Measurements from ENCODE around the gene CACNA1D. TPM values are rescaled to one million over a fixed set of nuclear protein-coding genes. Genes with fewer than 3 reads are reported as not detected.

The CACNA1D gene
- total RNA-seq, 1 experiment from 2014 or later, result 1.1 TPM

DNA sequence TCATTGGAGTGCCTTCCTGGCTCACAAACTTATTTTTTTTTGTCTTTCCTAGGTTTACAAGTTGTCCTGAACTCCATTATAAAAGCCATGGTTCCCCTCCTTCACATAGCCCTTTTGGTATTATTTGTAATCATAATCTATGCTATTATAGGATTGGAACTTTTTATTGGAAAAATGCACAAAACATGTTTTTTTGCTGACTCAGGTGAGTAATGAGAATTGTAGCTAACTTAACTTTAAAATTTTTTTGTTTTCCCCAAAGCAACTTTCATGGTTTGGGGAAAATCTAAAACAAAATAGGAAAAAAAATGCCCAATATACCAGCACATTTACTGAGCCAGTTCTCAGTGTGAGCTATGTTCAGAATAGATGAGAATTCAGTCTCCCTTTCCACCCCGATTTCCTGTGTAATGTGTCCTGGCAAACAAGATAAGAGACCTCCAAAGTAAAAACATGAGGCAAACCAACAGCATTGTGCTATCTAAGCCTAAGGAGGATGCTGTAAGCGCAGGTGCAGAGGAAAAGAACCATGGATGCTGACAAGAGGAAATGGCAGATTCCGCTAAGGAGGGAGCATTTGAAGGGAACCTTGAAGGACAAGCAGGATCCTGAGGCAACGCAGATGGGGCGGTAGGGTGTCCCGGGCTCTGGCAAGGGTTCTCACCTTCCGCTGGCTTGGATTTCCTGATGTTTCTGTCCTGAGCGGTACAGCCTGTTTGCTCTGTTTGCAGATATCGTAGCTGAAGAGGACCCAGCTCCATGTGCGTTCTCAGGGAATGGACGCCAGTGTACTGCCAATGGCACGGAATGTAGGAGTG, 171.4 kb downstream of the CACNA1D start:
- Histone ChIP-seq H3K27ac (ENCODE audit: low read depth, low read length) (no peak overlapping the region), H3K9me2 (ENCODE audit: insufficient read depth) (no peaks in the 10 kb centered on the region), H3K36me3 (ENCODE audit: control insufficient read depth in 1 of 2, insufficient read depth in 2 of 2, low read length in 2 of 2) (no peaks in the 10 kb centered on the region), H3K27me3 (ENCODE audit: insufficient read depth, low read length) (no peaks in the 10 kb centered on the region), H3K4me3 (replicated peaks in 1 of 2; ENCODE audit: low read depth in 1 of 2, low read length in 2 of 2) (no peak overlapping the region), H3K9ac (ENCODE audit: low read length) (no peak overlapping the region), H3K4me2 (ENCODE audit: low read length) (no peak overlapping the region), H4K20me1 (ENCODE audit: insufficient read depth) (no peaks in the 10 kb centered on the region), H2AFZ (ENCODE audit: low read depth, low read length, poor library complexity, severe bottlenecking) (no peak overlapping the region), H3K9me3 (ENCODE audit: control insufficient read depth in 1 of 2, insufficient read depth in 1 of 2, low read depth in 1 of 2, low read length in 2 of 2) (no peaks in the 10 kb centered on the region), H3K79me2 (ENCODE audit: insufficient read depth, low read length) (no peaks in the 10 kb centered on the region), H3K4me1 (ENCODE audit: control insufficient read depth in 1 of 2, insufficient read depth in 2 of 2, low read length in 2 of 2) (no peaks in the 10 kb centered on the region)
- CTCF ChIA-PET, result no interaction called here
- POLR2A ChIA-PET, result no interaction called here
- intact Hi-C loops (cut with micrococcal nuclease), result no loop called here
- BruUV-seq (replicated peaks), result no TSS peak
- no peak for DNase-seq (ENCODE audit: low read depth, low spot score)
- TF ChIP-seq FOSL1 (IDR thresholded peaks at IDR 0.05; ENCODE audit: low read depth) (no peak), SP1 (IDR thresholded peaks at IDR 0.05; ENCODE audit: low read depth) (no peak), SIN3A (IDR thresholded peaks at IDR 0.05; ENCODE audit: low read depth) (no peak), EZH2 (IDR thresholded peaks at IDR 0.05) (no peak), SRF (IDR thresholded peaks at IDR 0.05; ENCODE audit: low read depth) (no peak)
- RAD21 ChIA-PET (ENCODE audit: low non-redundant PET in 1 of 2, low total read pairs in 2 of 2, uncharacterized antibody in 2 of 2, unreplicated experiment in 2 of 2), result no interaction called here
- ATAC-seq, result no peak

DNA sequence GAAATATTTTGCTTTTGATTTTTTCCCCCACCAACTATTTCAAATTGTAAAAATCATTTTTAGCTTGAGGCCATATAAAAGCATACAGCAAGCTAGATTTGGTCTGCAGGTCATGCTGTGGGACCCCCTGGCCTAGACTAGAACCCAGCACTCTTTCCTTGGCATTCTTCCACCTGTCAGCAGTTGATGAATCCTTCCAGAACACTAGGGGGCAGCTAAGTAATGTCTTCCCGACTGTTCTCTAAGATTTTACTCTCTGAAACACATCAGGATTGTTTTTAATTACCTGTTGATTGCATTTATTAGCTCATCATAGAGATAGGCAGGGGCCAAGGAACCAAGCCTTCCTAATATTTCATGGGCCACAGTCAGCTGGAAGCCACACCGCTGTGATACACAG, 174.5 kb downstream of the CACNA1D start:
- intact Hi-C loops (cut with micrococcal nuclease), result no loop called here
- POLR2A ChIA-PET, result no interaction called here
- H3K36me3 ChIP-seq (ENCODE audit: control insufficient read depth in 1 of 2, insufficient read depth in 2 of 2, low read length in 2 of 2), result no peaks in the 10 kb centered on the region
- TF ChIP-seq ZFX (IDR thresholded peaks at IDR 0.05) (no peak), SRF (IDR thresholded peaks at IDR 0.05; ENCODE audit: low read depth) (no peak), CEBPB (IDR thresholded peaks at IDR 0.05; ENCODE audit: low read depth) (no peak), ELF1 (IDR thresholded peaks at IDR 0.05; ENCODE audit: borderline replicate concordance, low read depth) (no peak), CBX3 (IDR thresholded peaks at IDR 0.05; ENCODE audit: low read depth) (no peak), EGR1 (IDR thresholded peaks at IDR 0.05; ENCODE audit: low read depth) (no peak)
- TF ChIP-seq, protein P1, sequence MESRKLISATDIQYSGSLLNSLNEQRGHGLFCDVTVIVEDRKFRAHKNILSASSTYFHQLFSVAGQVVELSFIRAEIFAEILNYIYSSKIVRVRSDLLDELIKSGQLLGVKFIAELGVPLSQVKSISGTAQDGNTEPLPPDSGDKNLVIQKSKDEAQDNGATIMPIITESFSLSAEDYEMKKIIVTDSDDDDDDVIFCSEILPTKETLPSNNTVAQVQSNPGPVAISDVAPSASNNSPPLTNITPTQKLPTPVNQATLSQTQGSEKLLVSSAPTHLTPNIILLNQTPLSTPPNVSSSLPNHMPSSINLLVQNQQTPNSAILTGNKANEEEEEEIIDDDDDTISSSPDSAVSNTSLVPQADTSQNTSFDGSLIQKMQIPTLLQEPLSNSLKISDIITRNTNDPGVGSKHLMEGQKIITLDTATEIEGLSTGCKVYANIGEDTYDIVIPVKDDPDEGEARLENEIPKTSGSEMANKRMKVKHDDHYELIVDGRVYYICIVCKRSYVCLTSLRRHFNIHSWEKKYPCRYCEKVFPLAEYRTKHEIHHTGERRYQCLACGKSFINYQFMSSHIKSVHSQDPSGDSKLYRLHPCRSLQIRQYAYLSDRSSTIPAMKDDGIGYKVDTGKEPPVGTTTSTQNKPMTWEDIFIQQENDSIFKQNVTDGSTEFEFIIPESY (IDR thresholded peaks at IDR 0.05; ENCODE audit: extremely low read depth, insufficient replicate concordance, low read length), result no peak
- TF ChIP-seq, protein P2, sequence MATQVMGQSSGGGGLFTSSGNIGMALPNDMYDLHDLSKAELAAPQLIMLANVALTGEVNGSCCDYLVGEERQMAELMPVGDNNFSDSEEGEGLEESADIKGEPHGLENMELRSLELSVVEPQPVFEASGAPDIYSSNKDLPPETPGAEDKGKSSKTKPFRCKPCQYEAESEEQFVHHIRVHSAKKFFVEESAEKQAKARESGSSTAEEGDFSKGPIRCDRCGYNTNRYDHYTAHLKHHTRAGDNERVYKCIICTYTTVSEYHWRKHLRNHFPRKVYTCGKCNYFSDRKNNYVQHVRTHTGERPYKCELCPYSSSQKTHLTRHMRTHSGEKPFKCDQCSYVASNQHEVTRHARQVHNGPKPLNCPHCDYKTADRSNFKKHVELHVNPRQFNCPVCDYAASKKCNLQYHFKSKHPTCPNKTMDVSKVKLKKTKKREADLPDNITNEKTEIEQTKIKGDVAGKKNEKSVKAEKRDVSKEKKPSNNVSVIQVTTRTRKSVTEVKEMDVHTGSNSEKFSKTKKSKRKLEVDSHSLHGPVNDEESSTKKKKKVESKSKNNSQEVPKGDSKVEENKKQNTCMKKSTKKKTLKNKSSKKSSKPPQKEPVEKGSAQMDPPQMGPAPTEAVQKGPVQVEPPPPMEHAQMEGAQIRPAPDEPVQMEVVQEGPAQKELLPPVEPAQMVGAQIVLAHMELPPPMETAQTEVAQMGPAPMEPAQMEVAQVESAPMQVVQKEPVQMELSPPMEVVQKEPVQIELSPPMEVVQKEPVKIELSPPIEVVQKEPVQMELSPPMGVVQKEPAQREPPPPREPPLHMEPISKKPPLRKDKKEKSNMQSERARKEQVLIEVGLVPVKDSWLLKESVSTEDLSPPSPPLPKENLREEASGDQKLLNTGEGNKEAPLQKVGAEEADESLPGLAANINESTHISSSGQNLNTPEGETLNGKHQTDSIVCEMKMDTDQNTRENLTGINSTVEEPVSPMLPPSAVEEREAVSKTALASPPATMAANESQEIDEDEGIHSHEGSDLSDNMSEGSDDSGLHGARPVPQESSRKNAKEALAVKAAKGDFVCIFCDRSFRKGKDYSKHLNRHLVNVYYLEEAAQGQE (IDR thresholded peaks at IDR 0.05; ENCODE audit: low read depth), result no peak
- TF ChIP-seq, protein P3, sequence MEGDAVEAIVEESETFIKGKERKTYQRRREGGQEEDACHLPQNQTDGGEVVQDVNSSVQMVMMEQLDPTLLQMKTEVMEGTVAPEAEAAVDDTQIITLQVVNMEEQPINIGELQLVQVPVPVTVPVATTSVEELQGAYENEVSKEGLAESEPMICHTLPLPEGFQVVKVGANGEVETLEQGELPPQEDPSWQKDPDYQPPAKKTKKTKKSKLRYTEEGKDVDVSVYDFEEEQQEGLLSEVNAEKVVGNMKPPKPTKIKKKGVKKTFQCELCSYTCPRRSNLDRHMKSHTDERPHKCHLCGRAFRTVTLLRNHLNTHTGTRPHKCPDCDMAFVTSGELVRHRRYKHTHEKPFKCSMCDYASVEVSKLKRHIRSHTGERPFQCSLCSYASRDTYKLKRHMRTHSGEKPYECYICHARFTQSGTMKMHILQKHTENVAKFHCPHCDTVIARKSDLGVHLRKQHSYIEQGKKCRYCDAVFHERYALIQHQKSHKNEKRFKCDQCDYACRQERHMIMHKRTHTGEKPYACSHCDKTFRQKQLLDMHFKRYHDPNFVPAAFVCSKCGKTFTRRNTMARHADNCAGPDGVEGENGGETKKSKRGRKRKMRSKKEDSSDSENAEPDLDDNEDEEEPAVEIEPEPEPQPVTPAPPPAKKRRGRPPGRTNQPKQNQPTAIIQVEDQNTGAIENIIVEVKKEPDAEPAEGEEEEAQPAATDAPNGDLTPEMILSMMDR (IDR thresholded peaks at IDR 0.05 in 2 of 3, conservative IDR thresholded peaks at IDR 0.05 in 1 of 3; ENCODE audit: borderline replicate concordance in 1 of 3, insufficient read depth in 1 of 3, low read depth in 2 of 3, low read length in 2 of 3), result peak; percentile 20 to 60 (median 58); a peak in 4 of 6 replicates

More for the DNA sequence above, 174.5 kb downstream of the CACNA1D start:
- no peaks in the 10 kb centered on the region for H3K4me1 ChIP-seq (ENCODE audit: control insufficient read depth in 1 of 2, insufficient read depth in 2 of 2, low read length in 2 of 2)
- H4K20me1 ChIP-seq (ENCODE audit: insufficient read depth), result no peaks in the 10 kb centered on the region
- ChIA-PET RAD21 (ENCODE audit: low non-redundant PET in 1 of 2, low total read pairs in 2 of 2, uncharacterized antibody in 2 of 2, unreplicated experiment in 2 of 2) (no interaction called here), CTCF (interaction anchor here (0.8 to 1.6 kb wide), 3 partner anchors 21 to 253 kb away, joined by 3 to 4 read pairs (median 3); no protein-coding TSS in a partner anchor)
- H3K27me3 ChIP-seq (ENCODE audit: insufficient read depth, low read length), result no peaks in the 10 kb centered on the region
- BruUV-seq (replicated peaks), result no TSS peak
- H3K79me2 ChIP-seq (ENCODE audit: insufficient read depth, low read length), result no peaks in the 10 kb centered on the region
- H3K9me2 ChIP-seq (ENCODE audit: insufficient read depth), result no peaks in the 10 kb centered on the region
- no peak overlapping the region for H3K4me3 ChIP-seq (replicated peaks in 1 of 2; ENCODE audit: low read depth in 1 of 2, low read length in 2 of 2)
- peak overlapping the region; percentile 4 for H2AFZ ChIP-seq (ENCODE audit: low read depth, low read length, poor library complexity, severe bottlenecking)
- H3K9ac ChIP-seq (ENCODE audit: low read length), result no peak overlapping the region
- H3K4me2 ChIP-seq (ENCODE audit: low read length), result no peak overlapping the region
- no peaks in the 10 kb centered on the region for H3K9me3 ChIP-seq (ENCODE audit: control insufficient read depth in 1 of 2, insufficient read depth in 1 of 2, low read depth in 1 of 2, low read length in 2 of 2)
- DNase-seq (ENCODE audit: low read depth, low spot score) (peak; percentile 10), ATAC-seq (peak; percentile 57)
- H3K27ac ChIP-seq (ENCODE audit: low read depth, low read length), result no peak overlapping the region

Data from HCT116 (cell line).